HG02870 (cell line): ENCODE measurements around the gene ARL15.
"Not testable (repeated sequence)": the region's sequence is repeated elsewhere in the genome, so short reads cannot be mapped to it uniquely, and the experiment has no call there.

Source experiments
- ATAC-seq: cut with Tn5 transposase; IDR thresholded peaks from one replicate; pipeline ENCODE4 v1.9.1; 2021; ENCODE audit warnings: mild to moderate bottlenecking, moderate library complexity; ENCODE audit not compliant: unreplicated experiment

Gene ARL15

DNA sequence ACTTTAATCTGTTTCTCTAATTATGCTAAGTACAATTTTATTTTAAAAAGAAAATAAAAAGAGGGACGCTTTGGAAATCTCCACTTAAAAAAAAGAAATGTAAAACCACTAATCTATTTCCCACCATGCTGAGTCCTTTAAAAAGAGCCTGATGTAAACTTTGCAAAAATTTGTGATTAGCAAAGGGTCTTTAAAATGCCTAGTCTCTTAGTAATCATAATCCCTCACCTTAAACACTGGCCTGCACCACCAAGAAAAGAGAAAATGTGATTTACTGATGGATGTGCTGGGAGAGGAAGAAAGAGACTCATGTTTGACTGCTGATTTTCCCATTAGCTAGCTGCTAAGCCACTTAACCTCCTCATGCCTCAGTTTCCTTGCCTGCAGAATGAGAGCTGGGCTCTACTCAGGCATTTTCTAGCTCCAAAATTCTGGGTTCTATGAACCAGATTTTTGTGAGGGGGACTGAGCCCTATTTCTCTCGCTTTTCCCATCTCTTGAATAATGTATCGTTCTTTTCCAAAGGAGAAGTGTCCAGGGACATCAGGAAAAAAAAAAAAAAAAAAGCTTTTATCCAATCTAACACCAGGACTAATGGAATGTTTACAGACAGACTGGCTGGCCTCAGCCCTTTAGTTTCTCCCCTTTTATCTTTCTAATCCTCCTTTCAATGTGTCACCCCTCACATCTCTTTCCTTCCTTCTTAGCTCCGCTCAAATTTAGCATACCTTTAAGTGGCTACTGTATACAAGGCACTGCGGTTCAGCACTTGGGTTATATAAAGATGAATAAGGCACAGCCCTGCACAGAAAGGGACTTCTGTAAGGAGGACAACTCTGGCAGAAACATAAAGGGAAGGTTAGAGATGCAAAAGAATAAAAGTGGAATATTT lies 312.4 kb downstream of the ARL15 start:
- ATAC-seq, result no peak

GRCh38 chr5:53996008-53996407 lies 314.4 kb downstream of the ARL15 start:
- ATAC-seq, result no peak

DNA sequence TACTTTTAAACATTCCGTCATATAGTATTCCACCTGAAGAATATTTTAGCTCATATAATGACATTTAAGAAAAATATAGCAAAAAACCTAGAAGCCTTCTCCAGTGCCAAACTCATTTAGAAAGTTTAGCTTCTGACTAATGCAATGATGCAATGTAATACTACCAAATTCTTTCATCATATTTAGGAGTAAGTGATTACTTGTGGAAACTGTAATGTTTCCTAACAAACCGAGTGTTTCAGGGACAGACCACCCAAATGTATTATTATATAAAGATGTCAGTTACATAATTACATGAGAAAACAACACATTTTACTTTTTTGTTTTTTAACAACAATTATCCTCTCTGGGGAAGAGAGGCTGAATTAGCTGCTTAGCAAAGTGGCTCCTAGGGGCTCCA lies 316.2 kb downstream of the ARL15 start:
- no peak for ATAC-seq

DNA sequence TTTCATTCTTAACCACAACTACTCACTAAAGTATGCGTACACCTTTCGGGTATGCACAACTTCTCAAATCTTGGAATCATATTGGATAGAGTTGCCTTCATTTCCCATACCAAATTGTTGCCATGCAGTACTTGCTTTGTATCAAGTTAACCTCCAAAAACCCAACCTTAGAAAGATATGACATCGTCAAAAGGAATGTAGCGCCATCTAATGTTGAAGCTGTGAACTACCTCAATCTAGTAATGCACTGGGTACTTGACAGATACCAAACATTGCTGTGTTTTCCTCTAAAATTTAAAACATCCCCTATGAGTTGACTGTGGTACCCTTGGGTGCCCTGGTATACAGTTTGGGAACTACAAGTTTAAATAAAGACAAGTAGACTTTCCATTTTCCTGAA lies 318.4 kb downstream of the ARL15 start:
- no peak for ATAC-seq

DNA sequence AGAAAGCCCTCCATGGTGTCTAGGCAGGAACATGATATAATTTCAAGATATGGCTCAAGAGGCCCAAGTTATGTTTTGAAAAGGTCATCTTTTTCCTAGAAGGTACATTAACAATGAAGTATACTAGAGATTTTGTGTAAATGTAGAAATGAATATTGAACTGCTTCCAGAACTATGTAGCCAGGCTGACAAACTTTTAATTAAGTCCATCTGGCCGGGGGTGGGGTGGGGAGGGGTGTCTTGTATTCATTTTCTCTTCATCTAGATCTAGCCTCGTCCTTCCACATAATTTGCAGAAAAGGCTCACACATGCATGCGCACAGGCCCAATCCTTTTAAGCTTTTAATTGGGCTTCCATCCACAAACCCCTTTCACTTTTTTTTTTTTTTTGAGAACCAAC lies 323.3 kb downstream of the ARL15 start:
- no peak for ATAC-seq

GRCh38 chr5:53985796-53986195 lies 324.6 kb downstream of the ARL15 start:
- no peak for ATAC-seq

- no peak for ATAC-seq
Observed at GRCh38 chr5:53984971-53985370, 325.4 kb downstream of the ARL15 start.

- no peak for ATAC-seq
Observed at GRCh38 chr5:53983568-53984460, 326.6 kb downstream of the ARL15 start.

DNA sequence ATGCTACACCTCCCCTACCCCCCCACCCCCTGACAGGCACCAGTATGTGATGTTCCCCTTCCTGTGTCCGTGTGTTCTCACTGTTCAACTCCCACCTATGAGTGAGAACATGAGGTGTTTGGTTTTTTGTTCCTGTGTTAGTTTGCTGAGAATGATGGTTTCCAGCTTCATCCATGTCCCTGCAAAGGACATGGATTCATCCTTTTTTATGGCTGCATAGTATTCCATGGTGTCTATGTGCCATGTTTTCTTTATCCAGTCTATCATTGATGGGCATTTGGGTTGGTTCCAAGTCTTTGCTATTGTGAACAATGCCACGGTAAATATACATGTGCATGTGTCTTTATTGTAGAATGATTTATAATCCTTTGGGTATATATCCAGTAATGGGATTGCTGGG lies 328.1 kb downstream of the ARL15 start:
- not testable (repeated sequence) for ATAC-seq

GRCh38 chr5:53980061-53980460 lies 330.3 kb downstream of the ARL15 start:
- ATAC-seq, result no peak

DNA sequence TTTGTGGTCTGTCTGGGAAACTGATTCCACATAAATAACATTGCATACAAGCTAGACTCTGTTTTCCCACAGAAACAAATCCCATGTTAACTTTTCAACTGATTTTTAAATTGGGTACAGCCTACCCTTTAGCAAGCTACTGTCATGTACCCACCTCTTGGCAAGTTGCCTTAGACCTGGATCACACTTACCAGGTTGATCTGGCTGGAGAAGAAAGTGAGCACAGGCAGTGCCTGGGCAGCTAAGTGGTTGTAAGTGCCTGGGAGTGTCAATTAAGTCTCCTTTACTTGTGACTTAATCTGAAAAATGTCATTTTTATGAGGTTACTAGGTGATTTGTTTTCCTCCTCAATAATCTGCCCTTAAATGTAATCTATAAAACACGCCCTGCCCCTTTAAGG lies 336.4 kb downstream of the ARL15 start:
- no peak for ATAC-seq

DNA sequence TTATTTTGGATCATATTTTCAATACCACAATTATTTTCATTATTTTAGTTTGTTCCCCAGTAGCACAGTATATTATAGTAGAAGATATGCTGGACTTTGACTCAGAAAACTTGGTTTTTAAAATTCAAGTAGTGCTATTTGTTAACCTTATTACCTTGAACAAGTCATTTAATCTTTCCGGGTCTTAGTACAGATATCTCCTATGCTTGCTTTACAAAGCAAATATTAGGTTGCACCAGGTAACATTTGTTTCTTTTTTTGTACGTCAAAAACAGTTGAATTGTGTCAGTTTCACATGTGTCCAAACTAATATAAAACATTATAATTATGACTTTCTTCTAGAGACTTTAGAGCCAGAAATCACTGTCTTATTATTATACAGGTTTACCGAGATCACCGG lies 338.1 kb downstream of the ARL15 start:
- ATAC-seq, result no peak

GRCh38 chr5:53971551-53971950 lies 338.8 kb downstream of the ARL15 start:
- no peak for ATAC-seq

DNA sequence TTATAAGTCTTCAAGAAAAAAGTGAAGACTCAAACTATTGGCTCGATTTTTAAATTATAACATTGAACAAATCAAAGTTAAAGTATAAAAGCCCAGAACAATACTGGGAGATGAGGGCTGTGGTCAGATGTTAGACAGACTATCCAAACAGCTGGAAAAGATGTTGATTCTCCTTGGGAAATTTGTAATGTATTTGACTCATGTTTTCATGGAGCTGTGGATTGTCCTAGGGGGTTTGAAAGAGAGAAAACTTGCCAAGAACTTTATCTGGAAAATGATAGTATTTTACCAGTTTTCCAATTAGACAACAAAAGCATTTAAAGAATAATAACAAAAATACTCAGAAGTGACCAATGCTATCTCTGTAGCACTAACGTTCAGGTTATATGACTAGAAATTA lies 339.2 kb downstream of the ARL15 start:
- no peak for ATAC-seq

DNA sequence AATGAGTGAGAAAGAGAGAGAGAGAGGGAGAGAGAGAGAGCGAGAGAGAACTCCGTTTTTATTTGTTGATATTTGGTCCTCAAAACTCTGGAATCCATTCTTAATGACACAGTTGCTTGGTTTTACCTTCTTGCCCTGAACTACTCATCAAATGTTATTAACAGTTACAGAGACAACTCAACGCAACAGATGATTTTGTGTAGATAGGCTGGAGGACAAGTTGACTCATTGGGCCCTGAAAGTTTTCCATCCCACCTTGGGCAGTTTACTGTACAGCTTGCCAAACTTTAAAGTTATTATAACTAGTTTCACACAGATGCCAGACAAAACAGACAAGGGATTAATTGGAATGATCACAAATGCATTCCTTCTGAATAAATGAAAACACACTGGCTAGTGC lies 339.9 kb downstream of the ARL15 start:
- no peak for ATAC-seq

- no peak for ATAC-seq
Observed at GRCh38 chr5:53969176-53969730, 341.1 kb downstream of the ARL15 start.

- no peak for ATAC-seq
Observed at GRCh38 chr5:53965459-53965858, 344.9 kb downstream of the ARL15 start.

GRCh38 chr5:53963958-53964357 lies 346.4 kb downstream of the ARL15 start:
- ATAC-seq, result no peak

- no peak for ATAC-seq
Observed at GRCh38 chr5:53962306-53962705, 348.1 kb downstream of the ARL15 start.

DNA sequence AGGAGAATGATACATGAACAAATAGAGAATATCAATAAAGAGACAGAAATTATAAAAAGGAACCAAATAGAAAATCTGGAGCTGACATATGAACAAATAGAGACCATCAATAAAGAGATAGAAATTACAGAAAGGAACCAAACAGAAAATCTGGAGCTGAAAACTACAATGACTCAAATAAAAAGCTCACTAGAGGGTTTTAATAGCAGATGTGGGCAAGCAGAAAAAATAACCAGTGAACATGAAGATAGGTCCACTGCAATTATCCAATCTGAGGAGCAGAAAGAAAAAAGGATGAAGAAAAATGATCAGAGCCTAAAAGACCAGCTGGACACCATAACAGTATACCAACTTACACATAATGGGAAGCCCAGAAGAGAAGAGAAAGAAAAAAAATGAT lies 353.7 kb downstream of the ARL15 start:
- no peak for ATAC-seq

DNA sequence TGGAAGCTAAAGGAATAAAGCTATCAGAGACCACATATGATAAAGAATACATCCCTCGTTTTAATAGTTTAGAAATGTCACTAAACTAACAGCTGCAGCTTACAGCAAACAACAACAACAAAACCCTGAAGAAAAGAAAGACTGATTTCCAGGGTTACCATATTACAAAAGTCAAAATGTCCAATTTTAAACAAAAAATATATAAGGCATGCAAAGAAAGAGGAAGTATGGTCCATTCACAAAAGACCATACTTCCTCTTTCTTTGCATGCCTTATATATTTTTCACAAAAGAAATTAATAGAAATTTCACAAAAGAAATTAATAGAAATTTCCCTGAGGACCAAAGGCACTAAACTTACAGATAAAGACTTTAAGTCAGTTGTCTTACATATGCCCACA lies 354.2 kb downstream of the ARL15 start:
- no peak for ATAC-seq

GRCh38 chr5:53950621-53951020 lies 359.8 kb downstream of the ARL15 start:
- no peak for ATAC-seq
